ENCODE data around the gene ASZ1.

Gene ASZ1

DNA sequence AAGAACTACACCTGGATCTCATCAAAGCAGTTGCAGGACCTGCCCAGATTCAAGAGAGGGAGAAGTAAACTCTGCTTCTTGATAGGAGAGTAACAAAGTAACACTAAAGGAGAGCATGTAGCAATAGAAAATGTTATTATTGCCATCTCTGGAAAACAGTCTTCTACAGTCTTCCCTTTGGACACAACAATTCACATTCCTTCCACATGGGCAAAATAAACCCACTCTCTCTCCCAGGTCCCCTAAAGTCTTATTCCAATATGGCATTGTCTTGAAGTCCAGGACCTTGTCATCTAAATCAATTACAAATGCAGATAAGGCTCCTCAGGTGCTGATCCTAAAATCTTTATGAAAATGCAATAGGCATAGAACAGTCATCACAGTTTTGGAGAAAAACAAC lies 94.1 kb downstream of the ASZ1 start:
- DNase-seq, result no peak

DNA sequence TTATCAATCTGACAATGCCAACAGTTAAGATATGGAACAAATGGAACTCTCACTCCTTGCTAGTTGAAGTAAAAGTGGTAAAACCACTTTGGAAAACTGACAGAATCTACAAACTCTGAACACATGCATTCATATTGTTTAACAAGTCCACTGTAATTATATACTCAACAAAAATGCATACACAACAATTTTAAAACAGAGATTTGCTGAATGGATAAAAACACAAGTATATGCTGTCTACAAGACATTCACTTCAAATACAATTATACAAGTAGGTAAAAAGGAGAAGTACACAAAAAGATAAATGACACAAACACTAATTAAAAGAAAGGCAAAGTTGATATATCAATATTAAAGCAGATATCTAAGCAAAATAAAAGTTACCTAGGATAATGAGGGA lies 95.3 kb downstream of the ASZ1 start:
- no peak for DNase-seq

DNA sequence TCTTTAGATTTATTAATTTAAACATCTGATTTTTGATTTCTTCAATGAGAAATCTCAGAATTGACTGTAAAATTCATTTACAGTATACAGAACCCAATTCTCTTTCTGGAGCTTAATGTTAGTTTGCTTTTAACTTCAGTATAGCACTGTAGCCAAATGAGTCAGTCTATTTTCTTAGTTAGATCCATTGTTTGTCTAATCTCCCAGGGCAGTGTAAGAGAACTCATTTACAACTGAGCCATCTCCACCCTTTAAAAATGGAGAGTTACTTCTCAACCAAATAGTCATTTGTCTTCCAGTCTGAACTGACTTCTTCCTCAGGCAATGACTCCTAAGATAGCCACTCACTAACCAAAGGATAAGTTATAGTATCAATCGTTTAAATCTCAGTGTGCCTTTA lies 101.5 kb downstream of the ASZ1 start:
- no peak for DNase-seq

DNA sequence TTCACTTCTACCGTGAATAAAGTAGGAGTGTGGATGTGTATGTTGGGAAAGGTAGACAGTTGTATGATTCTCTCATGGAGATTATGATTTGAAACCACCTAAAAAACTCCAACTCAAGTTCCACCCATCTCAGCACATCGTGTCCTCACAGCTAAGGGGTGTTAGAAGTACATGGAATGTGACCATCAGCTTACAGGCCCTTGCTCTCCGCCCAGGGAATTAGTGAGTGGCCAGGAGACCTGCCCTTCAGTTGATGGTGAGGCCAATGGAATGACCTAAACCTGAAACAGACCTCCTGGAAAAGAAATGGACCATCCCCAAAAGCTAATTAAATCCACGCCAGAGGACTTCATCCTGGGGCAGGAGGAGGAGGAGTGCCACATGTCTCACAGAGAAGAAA lies 102.3 kb downstream of the ASZ1 start:
- DNase-seq, result no peak

DNA sequence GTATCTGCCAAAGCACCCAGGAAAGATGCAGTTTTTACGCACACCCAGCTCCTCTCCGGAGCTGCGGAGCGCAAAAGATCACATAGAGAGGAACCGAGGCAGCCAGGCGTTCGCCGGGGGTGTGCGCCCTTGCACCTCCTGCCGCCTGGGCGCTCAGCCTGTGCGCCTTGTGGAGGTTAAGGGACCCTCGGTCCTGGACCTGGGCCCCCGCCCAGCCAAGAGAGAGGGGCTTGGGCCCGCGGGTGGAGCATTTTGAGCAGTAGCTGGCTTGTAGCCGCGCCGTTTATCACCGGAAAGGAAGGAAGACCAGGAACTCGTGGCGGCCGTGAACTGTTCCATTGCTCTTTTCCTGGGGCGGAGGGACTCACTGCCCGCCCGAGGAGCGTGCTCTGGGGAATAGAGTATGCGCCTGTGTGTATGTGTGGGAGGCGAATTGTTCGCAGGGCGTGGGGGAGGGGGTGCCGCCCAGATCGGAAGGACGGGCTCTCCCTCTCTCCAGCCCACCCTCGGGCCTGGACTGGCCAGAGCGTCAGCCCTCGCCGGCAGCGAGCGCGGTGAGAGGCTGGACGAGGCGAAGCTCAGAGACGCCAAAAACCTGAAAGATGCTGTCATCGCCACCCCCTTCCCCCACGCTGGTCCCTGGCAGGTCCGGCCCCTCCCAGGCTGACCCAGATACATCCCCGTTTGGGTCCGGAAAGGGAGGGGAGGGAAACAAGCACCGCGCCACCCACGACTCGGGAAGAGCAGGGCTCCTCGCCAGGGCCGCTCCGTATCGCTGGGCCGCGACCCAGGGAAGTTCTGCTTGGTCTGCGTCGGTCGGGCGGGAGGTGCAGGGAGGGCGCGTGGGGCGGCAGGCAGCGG lies 103.2 kb downstream of the ASZ1 start:
- DNase-seq, result no peak

DNA sequence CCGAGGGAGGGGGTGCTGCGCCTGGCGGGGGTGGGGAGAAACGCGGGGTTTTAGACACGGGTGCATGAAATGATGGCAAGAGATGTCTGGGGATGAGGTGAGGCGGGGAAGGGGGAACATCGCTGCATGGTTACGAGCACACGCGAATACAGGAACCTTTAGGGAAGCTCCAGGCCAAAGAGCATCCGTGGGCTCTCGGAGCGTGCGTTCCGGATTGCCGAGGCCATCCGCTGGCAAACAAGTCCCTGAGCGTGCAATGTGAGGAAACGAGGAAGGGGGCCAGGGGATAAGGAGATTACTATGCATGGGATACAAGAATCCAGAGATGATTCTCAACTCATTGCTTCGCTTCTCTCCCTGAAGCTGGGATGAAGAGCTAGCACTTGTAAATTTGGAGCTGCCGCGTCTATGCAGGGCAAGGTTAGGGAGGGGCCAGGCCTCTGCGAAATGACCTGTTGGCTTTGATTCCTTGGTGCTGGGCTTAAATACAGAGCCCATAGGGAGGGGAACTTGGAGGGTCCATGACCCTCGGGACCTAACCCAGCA lies 103.9 kb downstream of the ASZ1 start:
- DNase-seq, result no peak

DNA sequence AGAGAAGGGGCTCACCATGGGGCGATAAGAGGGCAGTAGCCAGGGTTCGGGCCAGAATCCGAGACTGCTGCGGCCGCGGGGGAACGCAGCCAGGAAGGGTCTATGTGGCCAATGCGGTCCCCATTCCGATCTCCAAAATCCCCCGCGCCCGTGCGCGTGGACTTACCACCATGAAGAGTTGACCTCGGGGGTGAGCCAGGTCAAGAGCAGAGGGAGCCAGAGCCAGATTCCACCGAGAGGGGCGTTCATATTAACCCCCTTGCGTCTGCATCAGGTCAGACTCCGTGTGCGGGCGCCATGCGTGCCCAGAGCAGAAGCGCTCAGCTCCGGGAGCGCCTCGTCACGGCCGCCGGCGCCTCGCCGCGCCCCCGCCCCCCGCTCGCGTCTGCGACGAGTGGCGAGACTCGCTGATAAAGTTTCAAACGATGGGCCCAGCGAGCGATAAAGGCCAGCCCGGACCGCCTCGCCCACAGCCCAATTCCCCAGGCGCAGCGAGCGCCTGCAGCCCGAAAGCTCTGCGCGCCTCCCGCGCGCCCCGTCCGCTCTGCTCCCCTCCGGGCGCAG lies 104.5 kb downstream of the ASZ1 start, which contains the start of gene WNT2:
Gene WNT2 (minus strand): TSS at position 318 of the 564 bp plus-strand sequence. CDS start 69 bp downstream, at position 249.
- no peak for DNase-seq

DNA sequence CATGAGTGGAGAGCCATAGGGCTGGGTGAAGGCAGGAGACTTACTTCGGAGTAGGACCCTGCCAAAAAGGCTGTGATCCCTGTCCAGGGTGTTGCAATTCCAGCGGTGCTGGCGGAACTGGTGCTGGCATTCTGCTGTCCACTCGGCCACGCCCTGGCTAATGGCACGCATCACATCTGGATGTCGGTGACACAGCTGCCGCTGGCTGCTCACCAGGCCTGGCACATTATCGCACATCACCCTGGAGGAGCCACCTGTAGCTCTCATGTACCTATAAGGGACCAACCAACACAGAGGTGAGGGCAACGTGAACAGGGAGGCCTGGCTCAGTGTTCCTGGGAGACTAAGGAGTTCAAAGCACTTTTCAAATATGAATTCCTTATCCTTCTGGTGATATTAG lies 106.8 kb downstream of the ASZ1 start:
- DNase-seq, result no peak

DNA sequence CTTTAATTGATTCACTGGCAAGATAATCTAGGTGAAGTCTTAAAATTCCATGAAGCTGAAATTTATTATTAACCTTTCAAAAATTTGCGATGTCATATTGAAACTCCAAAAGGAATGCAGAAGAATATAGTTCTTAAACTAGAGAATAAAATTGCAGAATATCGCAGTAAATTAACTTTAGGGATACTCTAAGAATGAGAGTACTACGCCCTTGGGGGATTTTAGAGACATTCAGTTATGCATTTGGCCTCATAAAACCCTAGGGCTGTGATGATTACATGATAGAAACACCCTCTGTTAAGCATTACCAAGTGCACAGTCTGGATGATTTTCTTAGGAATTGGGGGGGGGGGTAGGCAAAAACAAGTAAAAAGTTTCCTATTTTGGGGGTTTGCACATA lies 108.1 kb downstream of the ASZ1 start:
- no peak for DNase-seq

DNA sequence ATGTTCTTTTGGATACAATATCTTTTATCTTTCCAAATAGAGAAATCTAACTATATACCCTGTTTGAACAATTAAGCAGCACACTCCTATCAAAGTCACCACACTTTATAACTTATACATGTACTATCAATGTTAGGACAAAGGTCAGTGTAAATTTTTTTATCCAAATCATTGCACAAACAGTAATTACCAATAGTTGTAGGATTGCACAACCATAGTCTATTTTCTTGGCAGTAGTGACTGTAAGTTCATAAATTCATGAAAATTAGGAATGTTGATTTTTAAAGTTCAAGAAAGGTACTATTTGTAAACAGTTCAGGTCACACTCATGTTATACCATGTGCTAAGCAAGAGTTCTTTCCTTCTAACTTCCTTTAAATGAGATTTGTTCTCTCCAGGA lies 113.7 kb downstream of the ASZ1 start:
- no peak for DNase-seq

All from NK-92 treated with Interleukin-12 subunit alpha and Interleukin-12 subunit beta, amount 100 ng/mL, for 24 hours (cell line).